A673 (cell line): ENCODE measurements around the gene EAPP. TPM values are rescaled to one million over a fixed set of nuclear protein-coding genes. Genes with fewer than 3 reads are reported as not detected.

Experiments used
- BruUV-seq: library from RNA; stranded (reverse); fragments of 400-500 nt; replicated peaks from 2 replicates; lab custom pipeline; 2021; lab: Mats Ljungman, UMichigan
- CTCF ChIA-PET: fragments of 300-600 bp; sonication (Branson Sonifier 250); formaldehyde crosslinking; loops from one replicate; lab custom pipeline; 2022; ENCODE audit warnings: antibody characterized with exemption; lab: Charles Lee
- POLR2A ChIA-PET: fragments of 300-600 bp; sonication (Branson Sonifier 250); formaldehyde crosslinking; loops from one replicate; lab custom pipeline; 2022; ENCODE audit warnings: antibody characterized with exemption; ENCODE audit not compliant: low non-redundant PET; lab: Charles Lee
- DNase-seq: peaks from one replicate; pipeline ENCODE4 v3.0.0-alpha.2; 2015; ENCODE audit warnings: low spot score
- H3K27ac ChIP-seq: fragments of 200-600 bp; sonication (generic); 2 replicates; pipeline ENCODE4 v1.5.1; 2016; ENCODE audit warnings: mixed run types, low read depth, mild to moderate bottlenecking, mixed read lengths, antibody characterized with exemption, low read length; ENCODE audit not compliant: poor library complexity, severe bottlenecking
- H3K27me3 ChIP-seq: fragments of 200-600 bp; sonication (generic); replicated peaks from 2 replicates; pipeline ENCODE4 v1.6.1; 2017; ENCODE audit warnings: mixed run types, low read depth, mild to moderate bottlenecking, mixed read lengths, antibody characterized with exemption, low read length; ENCODE audit not compliant: insufficient read depth, poor library complexity
- H3K36me3 ChIP-seq: fragments of 200-600 bp; sonication (generic); 2 replicates; pipeline ENCODE4 v1.6.1; 2016; ENCODE audit warnings: mixed run types, mild to moderate bottlenecking, mixed read lengths, antibody characterized with exemption, low read length; ENCODE audit not compliant: insufficient read depth, poor library complexity, severe bottlenecking
- H3K4me1 ChIP-seq: fragments of 200-600 bp; sonication (generic); 2 replicates; pipeline ENCODE4 v1.6.1; 2017; ENCODE audit warnings: mixed run types, mild to moderate bottlenecking, mixed read lengths, antibody characterized with exemption, low read length; ENCODE audit not compliant: insufficient read depth, poor library complexity, severe bottlenecking
- H3K4me3 ChIP-seq: fragments of 200-600 bp; sonication (generic); 2 replicates; pipeline ENCODE4 v1.5.1; 2016; ENCODE audit warnings: low read depth, mixed run types, mild to moderate bottlenecking, mixed read lengths, low read length; ENCODE audit not compliant: poor library complexity, severe bottlenecking
- H3K9me3 ChIP-seq: fragments of 200-600 bp; sonication (generic); 2 replicates; pipeline ENCODE4 v1.6.1; 2016; ENCODE audit warnings: mixed run types, low read depth, mild to moderate bottlenecking, mixed read lengths, antibody characterized with exemption, low read length; ENCODE audit not compliant: poor library complexity, severe bottlenecking
- EZH2 ChIP-seq: fragments of 200-600 bp; sonication (generic); IDR thresholded peaks from 2 replicates; pipeline ENCODE4 v1.6.1; 2017; ENCODE audit warnings: borderline replicate concordance, low read depth, mild to moderate bottlenecking, mixed read lengths, antibody characterized with exemption, low read length; ENCODE audit not compliant: poor library complexity, severe bottlenecking
- intact Hi-C: fragments of 100-400 bp; cut with micrococcal nuclease; formaldehyde crosslinking; loops from one replicate; pipeline ENCODE4 v1.10.0; 2022; ENCODE audit not compliant: unreplicated experiment
- total RNA-seq: library from RNA; stranded (reverse); gene quantifications from 2 replicates; pipeline ENCODE4 v1.2.3, GENCODE V29; 2021
- TF ChIP-seq, protein P1 (sequence below): fragments of 300-800, 200-600 bp; sonication (generic); conservative IDR thresholded peaks from 2 replicates; pipeline ENCODE4 v1.5.1; 2017; ENCODE audit warnings: low read depth, mild to moderate bottlenecking, antibody characterized with exemption, low read length, moderate library complexity, mixed read lengths

EAPP gene
- total RNA-seq, 1 experiment from 2014 or later = 33.1 TPM

GRCh38 chr14:34496007-34496678 lies 43.4 kb downstream of the EAPP start:
- POLR2A ChIA-PET = no interaction called here
- Histone ChIP-seq H3K27ac (no peak overlapping the region), H3K9me3 (no peaks in the 10 kb centered on the region), H3K4me3 (no peak overlapping the region), H3K27me3 (no peaks in the 10 kb centered on the region), H3K4me1 (peaks cover 9% of the 10 kb centered on the region), H3K36me3 (no peaks in the 10 kb centered on the region)
- no peak for DNase-seq
- TF ChIP-seq, protein P1, sequence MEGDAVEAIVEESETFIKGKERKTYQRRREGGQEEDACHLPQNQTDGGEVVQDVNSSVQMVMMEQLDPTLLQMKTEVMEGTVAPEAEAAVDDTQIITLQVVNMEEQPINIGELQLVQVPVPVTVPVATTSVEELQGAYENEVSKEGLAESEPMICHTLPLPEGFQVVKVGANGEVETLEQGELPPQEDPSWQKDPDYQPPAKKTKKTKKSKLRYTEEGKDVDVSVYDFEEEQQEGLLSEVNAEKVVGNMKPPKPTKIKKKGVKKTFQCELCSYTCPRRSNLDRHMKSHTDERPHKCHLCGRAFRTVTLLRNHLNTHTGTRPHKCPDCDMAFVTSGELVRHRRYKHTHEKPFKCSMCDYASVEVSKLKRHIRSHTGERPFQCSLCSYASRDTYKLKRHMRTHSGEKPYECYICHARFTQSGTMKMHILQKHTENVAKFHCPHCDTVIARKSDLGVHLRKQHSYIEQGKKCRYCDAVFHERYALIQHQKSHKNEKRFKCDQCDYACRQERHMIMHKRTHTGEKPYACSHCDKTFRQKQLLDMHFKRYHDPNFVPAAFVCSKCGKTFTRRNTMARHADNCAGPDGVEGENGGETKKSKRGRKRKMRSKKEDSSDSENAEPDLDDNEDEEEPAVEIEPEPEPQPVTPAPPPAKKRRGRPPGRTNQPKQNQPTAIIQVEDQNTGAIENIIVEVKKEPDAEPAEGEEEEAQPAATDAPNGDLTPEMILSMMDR = no peak
- TF ChIP-seq EZH2 = no peak
- CTCF ChIA-PET = no interaction called here
- BruUV-seq = no TSS peak
- intact Hi-C loops = no loop called here

GRCh38 chr14:34489324-34489723 lies 50.2 kb downstream of the EAPP start:
- POLR2A ChIA-PET = no interaction called here
- no peak for DNase-seq
- Histone ChIP-seq H3K27me3 (no peaks in the 10 kb centered on the region), H3K9me3 (no peaks in the 10 kb centered on the region), H3K27ac (no peak overlapping the region), H3K4me1 (no peaks in the 10 kb centered on the region), H3K36me3 (no peaks in the 10 kb centered on the region), H3K4me3 (no peak overlapping the region)
- intact Hi-C loops = no loop called here
- CTCF ChIA-PET = no interaction called here
- no peak for TF ChIP-seq EZH2
- TF ChIP-seq, protein P1 = no peak
- BruUV-seq = no TSS peak

GRCh38 chr14:34488528-34488927 lies 51.0 kb downstream of the EAPP start:
- no peaks in the 10 kb centered on the region for H3K4me1 ChIP-seq
- no peak overlapping the region for H3K27ac ChIP-seq
- ChIA-PET POLR2A (no interaction called here), CTCF (no interaction called here)
- DNase-seq = no peak
- BruUV-seq = no TSS peak
- H3K27me3 ChIP-seq = no peaks in the 10 kb centered on the region
- H3K9me3 ChIP-seq = no peaks in the 10 kb centered on the region
- TF ChIP-seq, protein P1 = no peak
- TF ChIP-seq EZH2 = no peak
- intact Hi-C loops = no loop called here
- no peaks in the 10 kb centered on the region for H3K36me3 ChIP-seq
- H3K4me3 ChIP-seq = no peak overlapping the region
